GM12892 (cell line): ENCODE data around the gene NFIX.

Source experiments
- POLR2A ChIP-seq: IDR thresholded peaks from 2 replicates; pipeline ENCODE4 v1.6.1; 2011; ENCODE audit warnings: low read depth, low read length, control low read depth
- POLR2AphosphoS5 ChIP-seq: IDR thresholded peaks from 2 replicates; pipeline ENCODE4 v1.6.1; 2011; ENCODE audit warnings: low read depth, low read length, control low read depth
- TAF1 ChIP-seq: IDR thresholded peaks from 2 replicates; pipeline ENCODE4 v1.6.1; 2011; ENCODE audit warnings: low read depth, mild to moderate bottlenecking, control low read depth, low read length, borderline replicate concordance

DNA sequence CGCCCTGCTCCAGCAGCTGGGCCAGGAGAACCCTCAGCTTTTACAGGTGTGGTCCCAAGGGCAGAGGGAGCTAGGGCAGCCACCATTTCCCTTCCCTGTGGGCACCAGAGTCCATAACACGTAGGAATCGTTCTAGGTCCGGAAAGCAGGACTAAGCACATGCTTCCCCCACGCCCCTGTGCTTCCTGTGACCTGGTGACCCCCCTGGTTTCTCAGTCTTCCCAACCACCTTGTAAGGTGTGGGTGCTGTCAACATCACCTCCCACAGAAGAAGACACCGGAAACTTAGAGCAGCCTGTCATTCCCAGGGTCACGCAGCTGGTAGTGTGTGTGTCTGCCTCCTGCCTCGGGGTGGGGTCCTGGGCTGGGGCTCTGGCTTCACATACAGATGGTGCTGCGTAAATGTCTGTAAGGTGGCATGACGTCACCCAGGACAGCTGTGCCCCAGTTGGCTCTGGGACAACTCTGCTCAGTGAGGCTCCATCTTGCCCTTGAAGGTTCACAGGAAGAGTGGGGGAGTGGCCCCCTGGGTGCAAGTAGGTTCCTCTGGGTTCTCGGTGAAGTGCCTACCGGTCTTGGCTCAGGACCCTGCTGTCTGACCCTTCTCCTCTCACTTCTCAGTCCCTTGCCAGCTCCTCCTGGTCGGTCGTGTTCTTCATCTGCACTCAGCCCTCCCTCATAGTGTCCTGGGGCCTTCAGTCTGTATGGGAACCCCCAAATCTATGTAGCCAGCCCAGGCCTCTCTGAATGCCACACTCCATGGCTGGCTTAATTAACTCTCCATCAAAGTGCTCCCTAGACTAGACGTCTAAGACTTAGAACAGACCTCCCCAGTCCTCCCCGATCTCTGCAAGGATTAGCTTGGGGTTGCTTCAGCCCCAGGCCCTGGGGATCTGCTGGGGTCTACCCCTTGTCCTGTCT is 45.7 kb upstream of the NFIX start:
- TF ChIP-seq POLR2AphosphoS5 (0 out of 2 replicates have a peak, but pooled peaks have one; percentile 12), POLR2A (no peak), TAF1 (no peak)
